HepG2 (cell line): ENCODE data around the gene RBBP8NL. TPM values are rescaled to one million over a fixed set of nuclear protein-coding genes. Genes with fewer than 3 reads are reported as not detected.

Experiments used
- ATAC-seq: fragments of 200-7000 bp; cut with Tn5 transposase; 3 replicates; pipeline ENCODE4 v1.9.1; 2020; ENCODE audit warnings: mild to moderate bottlenecking, moderate library complexity
- BruUV-seq: library from RNA; stranded (reverse); fragments of 400-500 nt; replicated peaks from 2 replicates; lab custom pipeline; 2021; lab: Mats Ljungman, UMichigan
- CTCF ChIA-PET: fragments of 300-600 bp; formaldehyde crosslinking; extraction: SDS; loops from one replicate; lab custom pipeline; 2021; ENCODE audit warnings: low total read pairs, inconsistent platforms, low intra/inter-chr PET ratio; lab: Yijun Ruan, JAX
- POLR2A ChIA-PET: fragments of 350-600 bp; sonication (Branson Sonifier 250); formaldehyde crosslinking; loops from one replicate; lab custom pipeline; 2020; ENCODE audit warnings: antibody characterized with exemption, inconsistent platforms; lab: Yijun Ruan, JAX
- DNase-seq: peaks from one replicate; pipeline ENCODE4 v3.0.0-alpha.2; 2015; ENCODE audit warnings: low spot score
- FAIRE-seq: peaks from 3 replicates; lab custom pipeline; 2011; peaks lifted over from hg19 to GRCh38; lab: Jason Lieb, UNC
- H2AFZ ChIP-seq: one replicate; pipeline ENCODE4 v1.6.1; 2011; ENCODE audit warnings: low read length, inconsistent platforms
- H3K27ac ChIP-seq: fragments of 300-600 bp; 3 replicates; pipeline ENCODE4 v1.8.0; 2011; ENCODE audit warnings: mixed run types, mild to moderate bottlenecking, mixed read lengths, low read length, inconsistent platforms; ENCODE audit not compliant: insufficient read depth; ENCODE audit errors: extremely low read length
- H3K27me3 ChIP-seq, 2 experiments: fragments of 200-600 bp in 1 of 2; 2 replicates in 1 of 2; 3 replicates in 1 of 2; pipeline versions ENCODE4 v1.6.0 to v1.8.0; 2011; ENCODE audit warnings: low read length in 2 of 2, mild to moderate bottlenecking in 2 of 2, moderate library complexity in 2 of 2, inconsistent platforms in 1 of 2; ENCODE audit not compliant: insufficient read depth in 2 of 2, control insufficient read depth in 1 of 2
- H3K36me3 ChIP-seq, 2 experiments: fragments of 200-600 bp in 1 of 2; replicated peaks in 1 of 2; 2 replicates in 1 of 2; 3 replicates in 1 of 2; pipeline versions ENCODE4 v1.5.1 to v1.8.0; 2011; ENCODE audit warnings: low read length in 2 of 2, inconsistent platforms in 1 of 2; ENCODE audit not compliant: insufficient read depth in 2 of 2, control insufficient read depth in 1 of 2
- H3K4me1 ChIP-seq: 2 replicates; pipeline ENCODE4 v1.5.1; 2012; ENCODE audit warnings: low read length, inconsistent platforms; ENCODE audit not compliant: insufficient read depth
- H3K4me2 ChIP-seq: 2 replicates; pipeline ENCODE4 v1.6.0; 2011; ENCODE audit warnings: low read depth, low read length, inconsistent platforms
- H3K4me3 ChIP-seq, 3 experiments: fragments of 200-600 bp in 1 of 3; sonication (generic), shearing (Covaris generic) in 1 of 3; replicated peaks in 1 of 3; 2 replicates each; pipeline ENCODE4 v1.5.1; 2011 to 2016; ENCODE audit warnings: low read length in 3 of 3, inconsistent platforms in 2 of 3, low read depth in 2 of 3, mild to moderate bottlenecking in 2 of 3, control low read depth in 1 of 3, mixed read lengths in 1 of 3; ENCODE audit not compliant: insufficient read depth in 1 of 3
- H3K79me2 ChIP-seq: one replicate; pipeline ENCODE4 v1.6.1; 2011; ENCODE audit warnings: low read length, inconsistent platforms; ENCODE audit not compliant: insufficient read depth
- H3K9ac ChIP-seq: 2 replicates; pipeline ENCODE4 v1.6.0; 2011; ENCODE audit warnings: mild to moderate bottlenecking, low read depth, low read length, inconsistent platforms; ENCODE audit not compliant: insufficient read depth
- H3K9me3 ChIP-seq: 2 replicates; pipeline ENCODE4 v1.5.1; 2012; ENCODE audit warnings: mild to moderate bottlenecking, low read length
- H4K20me1 ChIP-seq: 2 replicates; pipeline ENCODE4 v1.6.0; 2011; ENCODE audit warnings: inconsistent platforms, mild to moderate bottlenecking, low read length, moderate library complexity; ENCODE audit not compliant: insufficient read depth
- ELF1 ChIP-seq: sonication (generic); formaldehyde crosslinking; IDR thresholded peaks from 2 replicates; pipeline ENCODE4 v1.4.0; 2020; ENCODE audit warnings: missing genetic modification reagents
- GMEB2 ChIP-seq: IDR thresholded peaks from 2 replicates; pipeline ENCODE4 v1.6.1; 2016; ENCODE audit warnings: missing biosample characterization, missing genetic modification reagents, low read depth
- HINFP ChIP-seq: sonication (generic); formaldehyde crosslinking; IDR thresholded peaks from 2 replicates; pipeline ENCODE4 v1.4.0; 2020; ENCODE audit warnings: low read depth, mild to moderate bottlenecking, missing genetic modification reagents
- HNRNPLL ChIP-seq: fragments of 200-400 bp; formaldehyde crosslinking; IDR thresholded peaks from 2 replicates; pipeline ENCODE4 v1.6.1; 2017; ENCODE audit warnings: mild to moderate bottlenecking, low read depth, low read length; ENCODE audit not compliant: poor library complexity, severe bottlenecking
- KDM2A ChIP-seq: sonication (generic); formaldehyde crosslinking; IDR thresholded peaks from 2 replicates; pipeline ENCODE4 v1.4.0; 2020; ENCODE audit warnings: low read depth, missing genetic modification reagents, borderline replicate concordance
- NFE2 ChIP-seq: sonication (generic); formaldehyde crosslinking; IDR thresholded peaks from 2 replicates; pipeline ENCODE4 v1.4.0; 2020; ENCODE audit warnings: missing genetic modification reagents
- PLRG1 ChIP-seq: fragments of 450-650 bp; conservative IDR thresholded peaks from 2 replicates; pipeline ENCODE4 v1.6.1; 2016
- RARG ChIP-seq: sonication (generic); formaldehyde crosslinking; IDR thresholded peaks from 2 replicates; pipeline ENCODE4 v1.4.0; 2020; ENCODE audit warnings: low read depth, mild to moderate bottlenecking, missing genetic modification reagents
- SALL2 ChIP-seq: sonication (generic); formaldehyde crosslinking; IDR thresholded peaks from 2 replicates; pipeline ENCODE4 v1.8.1; 2023; ENCODE audit warnings: mild to moderate bottlenecking, missing genetic modification reagents, inconsistent platforms
- ZMYM2 ChIP-seq: sonication (generic); formaldehyde crosslinking; IDR thresholded peaks from 2 replicates; pipeline ENCODE4 v1.8.0; 2022; ENCODE audit warnings: mild to moderate bottlenecking, missing genetic modification reagents
- ZNF382 ChIP-seq: sonication (generic); formaldehyde crosslinking; IDR thresholded peaks from 2 replicates; pipeline ENCODE4 v1.5.0; 2020; ENCODE audit warnings: missing genetic modification reagents, mild to moderate bottlenecking, borderline replicate concordance
- ZNF501 ChIP-seq: sonication (generic); formaldehyde crosslinking; IDR thresholded peaks from 2 replicates; pipeline ENCODE4 v1.5.1; 2020; ENCODE audit warnings: mild to moderate bottlenecking, moderate library complexity, missing genetic modification reagents
- ZNF549 ChIP-seq: sonication (generic); formaldehyde crosslinking; IDR thresholded peaks from 2 replicates; pipeline ENCODE4 v1.5.0; 2020; ENCODE audit warnings: missing genetic modification reagents
- ZNF589 ChIP-seq: sonication (generic); formaldehyde crosslinking; conservative IDR thresholded peaks from 2 replicates; pipeline ENCODE4 v1.8.0; 2022; ENCODE audit warnings: mild to moderate bottlenecking, moderate library complexity, missing genetic modification reagents
- ZNF619 ChIP-seq: sonication (generic); formaldehyde crosslinking; IDR thresholded peaks from 2 replicates; pipeline ENCODE4 v1.4.0; 2020; ENCODE audit warnings: mild to moderate bottlenecking, missing genetic modification reagents
- ZNF674 ChIP-seq: sonication (generic); formaldehyde crosslinking; IDR thresholded peaks from 2 replicates; pipeline ENCODE4 v1.5.0; 2020; ENCODE audit warnings: low read depth, mild to moderate bottlenecking, missing genetic modification reagents
- ZNF691 ChIP-seq: sonication (generic); formaldehyde crosslinking; IDR thresholded peaks from 2 replicates; pipeline ENCODE4 v1.4.0; 2020; ENCODE audit warnings: missing genetic modification reagents, low read depth, mild to moderate bottlenecking, borderline replicate concordance
- ZNF792 ChIP-seq: IDR thresholded peaks from 2 replicates; pipeline ENCODE4 v1.6.1; 2016
- WGBS: methylation state at CpG from one replicate; pipeline ENCODE4 v1.1.6; 2017; ENCODE audit warnings: low lambda C conversion rate; 5-methylcytosine and 5-hydroxymethylcytosine counted together
- in situ Hi-C: cut with HindIII; loops from 2 replicates; pipeline ENCODE4 v1.10.0; 2017; ENCODE audit warnings: low pct_unique_long_range_greater_than_20kb; ENCODE audit not compliant: extremely low pct_ligation_motif_present
- intact Hi-C: fragments of 100-400 bp; cut with micrococcal nuclease; formaldehyde crosslinking; loops from one replicate; pipeline ENCODE4 v1.10.0; 2022; ENCODE audit not compliant: unreplicated experiment
- polyA plus RNA-seq, 8 experiments: library from polyadenylated mRNA; depleted of rRNA in 3 of 8; stranded (reverse) in 7 of 8; unstranded in 1 of 8; fragments of >200 nt; fragmentation: Illumina TruSeq in 4 of 8; extraction: Trizol in 4 of 8; gene quantifications; 2 replicates each; pipeline versions ENCODE4 v1.2.1 to v1.2.3, GENCODE V29; 2011 to 2016; ENCODE audit warnings: low read depth in 4 of 8, missing spikeins in 1 of 8, mixed read lengths in 1 of 8; ENCODE audit not compliant: insufficient read depth in 1 of 8
- total RNA-seq, 5 experiments: library from RNA; depleted of rRNA; stranded (reverse); fragments of >200 nt; fragmentation: Illumina TruSeq; extraction: Trizol; gene quantifications; 2 replicates each; pipeline ENCODE4 v1.2.3, GENCODE V29; 2016; ENCODE audit warnings: low read depth in 1 of 5

The RBBP8NL gene
- total and polyA plus RNA-seq, 2 of the 13 experiments (the other 11 are each of a cell fraction or from before 2014, with no cell fraction given): 0.69 to 0.86 TPM

- TF ChIP-seq HINFP (CRISPR knock-in tag): no peak; the same call in 1 of the 2 replicates
- no peak for TF ChIP-seq ZMYM2 (CRISPR knock-in tag)
- no peak for TF ChIP-seq RARG (CRISPR knock-in tag)
- TF ChIP-seq HNRNPLL: no peak
Observed at GRCh38 chr20:62410746-62411478, 16.4 kb downstream of the RBBP8NL start (continued).

GRCh38 chr20:62409931-62410745, 17.2 kb downstream of the RBBP8NL start:
- FAIRE-seq: peak; percentile 23
- CTCF ChIA-PET: interaction anchor here (1.6 kb wide), 1 partner anchor 108 kb away, joined by 4 read pairs; no protein-coding TSS in a partner anchor
- peaks cover 3% of the 10 kb centered on the region; the same call in 1 of the 2 replicates for H4K20me1 ChIP-seq
- 12% methylated on average over 22 of the region's 30 CpGs for WGBS
- H3K4me3 ChIP-seq: peak overlapping the region in 1 of 3 experiments; percentile 70; a peak in 1 of 6 replicates
- in situ Hi-C loops: loop anchor here (5.0 kb wide), 1 partner anchor 82 kb away; no protein-coding TSS in a partner anchor
- no peak overlapping the region for H3K27ac ChIP-seq
- peak; percentile 42 for DNase-seq
- POLR2A ChIA-PET: interaction anchor here (1.0 to 3.2 kb wide), 8 partner anchors 10 to 384 kb away, joined by 3 to 31 read pairs (median 4); partner anchors contain the start of genes LAMA5 and RPS21
- no peaks in the 10 kb centered on the region for H3K9me3 ChIP-seq
- H3K27me3 ChIP-seq: peaks cover 12 to 32% of the 10 kb centered on the region in 2 experiments
- intact Hi-C loops: loop anchor here (5.0 kb wide), 2 partner anchors 77 to 207 kb away; no protein-coding TSS in a partner anchor
- H2AFZ ChIP-seq: no peak overlapping the region
- H3K36me3 ChIP-seq: no peaks in the 10 kb centered on the region
- H3K4me2 ChIP-seq: peak overlapping the region; percentile 91
- H3K79me2 ChIP-seq: peaks cover 6% of the 10 kb centered on the region
- no TSS peak for BruUV-seq
- peak; percentile 14; the same call in 2 of the 3 replicates for ATAC-seq
- H3K4me1 ChIP-seq: peaks cover 79% of the 10 kb centered on the region
- no peak overlapping the region for H3K9ac ChIP-seq
- TF ChIP-seq ZNF382 (CRISPR knock-in tag): no peak
- TF ChIP-seq ZNF549 (CRISPR knock-in tag): no peak
- TF ChIP-seq ZNF674: no peak
- no peak for TF ChIP-seq GMEB2 (CRISPR knock-in tag)
- peak; percentile 21; the same call in 1 of the 2 replicates for TF ChIP-seq ELF1
- TF ChIP-seq NFE2 (CRISPR knock-in tag): no peak
- TF ChIP-seq ZNF501 (CRISPR knock-in tag): peak; percentile 77
- TF ChIP-seq SALL2: peak; percentile 45; the same call in 1 of the 2 replicates
- no peak for TF ChIP-seq ZNF691 (CRISPR knock-in tag)
- TF ChIP-seq PLRG1: no peak
- TF ChIP-seq ZNF792 (CRISPR knock-in tag): no peak
- no peak for TF ChIP-seq ZNF589 (CRISPR knock-in tag)
- TF ChIP-seq KDM2A: peak; percentile 60
- TF ChIP-seq ZNF619 (CRISPR knock-in tag): peak; percentile 90; the same call in 1 of the 2 replicates
